H1 (cell line): ENCODE measurements around the gene CSDE1. TPM values are rescaled to one million over a fixed set of nuclear protein-coding genes. Genes with fewer than 3 reads are reported as not detected.

Experiments
- CHD2 ChIP-seq: IDR thresholded peaks from 2 replicates; pipeline ENCODE4 v1.6.1; 2012; ENCODE audit warnings: low read length, improper control_type of control experiment
- EZH2 ChIP-seq: fragments of 200-600 bp; sonication (generic); IDR thresholded peaks from 2 replicates; pipeline ENCODE4 v1.7.1; 2012; ENCODE audit warnings: low read depth, mild to moderate bottlenecking, moderate library complexity, low read length, inconsistent platforms; ENCODE audit not compliant: severe bottlenecking
- GTF2F1 ChIP-seq: IDR thresholded peaks from 2 replicates; pipeline ENCODE4 v1.6.1; 2012; ENCODE audit warnings: low read depth, low read length, improper control_type of control experiment, borderline replicate concordance
- HDAC6 ChIP-seq: IDR thresholded peaks from one replicate; pipeline ENCODE4 v1.7.1; 2012; ENCODE audit warnings: low read depth, mild to moderate bottlenecking, inconsistent platforms, low read length, moderate library complexity
- POU5F1 ChIP-seq: IDR thresholded peaks from 2 replicates; pipeline ENCODE4 v1.6.1; 2011; ENCODE audit warnings: low read depth, mild to moderate bottlenecking, low read length, moderate library complexity
- SUZ12 ChIP-seq: fragments of 200-600 bp; sonication (generic); IDR thresholded peaks from 2 replicates; pipeline ENCODE4 v1.6.1; 2012; ENCODE audit warnings: mild to moderate bottlenecking, inconsistent platforms, low read length, moderate library complexity, mixed read lengths
- TCF12 ChIP-seq: IDR thresholded peaks from 2 replicates; pipeline ENCODE4 v1.6.1; 2011; ENCODE audit warnings: low read depth, mild to moderate bottlenecking, low read length
- polyA plus RNA-seq, 7 experiments: library from polyadenylated mRNA; depleted of rRNA in 3 of 7; stranded (reverse) in 5 of 7; unstranded in 2 of 7; fragments of >200 nt in 5 of 7; fragments of 200-250 nt in 2 of 7; gene quantifications; 1 replicate in 5 of 7; 2 replicates in 1 of 7; 4 replicates in 1 of 7; pipeline versions ENCODE4 v1.2.1 to v1.2.3, GENCODE V29; 2011 to 2013; ENCODE audit warnings: missing spikeins in 2 of 7, mixed read lengths in 2 of 7
- total RNA-seq: library from RNA; stranded (reverse); fragmentation: NEBNext Ultra II Directional; extraction: Animal tissue kit (Norgen Biotek cat#: 25700); gene quantifications from 2 replicates; pipeline ENCODE4 v1.2.1, GENCODE V29; 2021

The CSDE1 gene
- total and polyA plus RNA-seq, 2 of the 8 experiments (the other 6 are each of a cell fraction or from before 2014, with no cell fraction given) = 149 to 635 TPM

GRCh38 chr1:114741963-114742746 is 15.6 kb downstream of the CSDE1 start (continued):
- no peak for TF ChIP-seq GTF2F1
- TF ChIP-seq POU5F1 = no peak
- TF ChIP-seq HDAC6 = no peak
- no peak for TF ChIP-seq CHD2
- TF ChIP-seq SUZ12 = no peak
- TF ChIP-seq TCF12 = no peak
- no peak for TF ChIP-seq EZH2
- TF ChIP-seq, all 59 proteins: peak for 0
